Measurements from ENCODE around the gene UMODL1.

UMODL1 gene

DNA sequence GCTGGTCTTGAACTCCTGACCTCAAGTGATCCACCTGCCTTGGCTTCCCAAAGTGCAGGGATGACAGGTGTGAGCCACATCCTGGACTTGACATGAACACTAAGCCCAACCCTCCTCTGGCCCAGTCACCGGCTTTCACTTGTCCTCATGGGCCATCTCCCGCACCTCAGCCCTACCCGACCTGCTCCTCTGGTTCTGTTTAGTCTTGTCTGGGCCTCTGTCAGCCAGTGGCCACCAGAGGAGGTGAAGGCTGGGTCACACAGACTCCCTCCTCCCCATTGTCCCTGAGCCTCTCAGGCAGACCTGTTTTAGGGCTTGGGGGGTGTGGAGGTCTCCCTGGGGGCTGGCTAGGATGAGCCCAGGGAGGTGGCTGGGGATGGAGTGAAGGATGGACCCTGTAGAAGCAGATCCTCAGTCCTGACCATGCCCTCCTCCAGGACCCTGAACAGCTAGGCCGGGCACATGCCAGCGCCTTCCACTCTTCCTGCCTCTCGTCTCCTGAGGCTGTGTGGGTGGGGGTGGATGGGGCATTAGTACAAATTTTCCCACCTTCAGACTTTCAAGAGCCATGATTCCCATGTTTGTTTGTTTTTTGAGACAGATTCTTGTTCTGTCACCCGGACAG lies 26.1 kb upstream of the UMODL1 start:
- Histone ChIP-seq H2BK12ac (ENCODE audit: low read length in 2 of 2) (peak overlapping the region; percentile 75), H3K9ac (ENCODE audit: low read length) (no peak overlapping the region), H4K8ac (ENCODE audit: low read length) (peak overlapping the region; percentile 55), H2BK5ac (ENCODE audit: low read depth, low read length, poor library complexity, severe bottlenecking) (no peak overlapping the region), H2BK120ac (ENCODE audit: low read depth, low read length) (no peak overlapping the region), H3K4me2 (ENCODE audit: low read length, poor library complexity, severe bottlenecking) (no peak overlapping the region), H3K9me3 (ENCODE audit: control insufficient read depth, low read length) (no peaks in the 10 kb centered on the region), H3K4me1 (ENCODE audit: control insufficient read depth, insufficient read depth, low read depth, low read length) (peaks cover 29% of the 10 kb centered on the region), H3K23ac (ENCODE audit: low read length in 2 of 2) (no peak overlapping the region), H3K4ac (ENCODE audit: low read depth in 1 of 2, low read length in 2 of 2) (peak overlapping the region in 1 of 2 experiments; percentile 15), H4K91ac (ENCODE audit: low read length) (peak overlapping the region; percentile 30), H3K4me3 (ENCODE audit: insufficient read depth in 1 of 2, low read depth in 1 of 2, low read length in 2 of 2) (no peak overlapping the region), H2AK5ac (ENCODE audit: low read length, severe bottlenecking) (no peak overlapping the region), H3K27ac (ENCODE audit: low read length, poor library complexity, severe bottlenecking) (no peak overlapping the region), H3K14ac (ENCODE audit: low read length in 2 of 2) (no peak overlapping the region), H3K18ac (ENCODE audit: low read depth in 1 of 2, low read length in 2 of 2) (peak overlapping the region in 1 of 2 experiments; percentile 0), H3K36me3 (ENCODE audit: control insufficient read depth in 1 of 2, insufficient read depth in 2 of 2, low read depth in 1 of 2, low read length in 2 of 2) (no peaks in the 10 kb centered on the region), H2BK15ac (ENCODE audit: low read depth, poor library complexity, severe bottlenecking) (peak overlapping the region; percentile 6), H3K27me3 (ENCODE audit: control insufficient read depth in 1 of 2, insufficient read depth in 1 of 2, low read length in 2 of 2) (peaks cover 0 to 11% of the 10 kb centered on the region in 2 experiments), H2AFZ (ENCODE audit: low read depth, low read length) (no peak overlapping the region), H3K79me1 (replicated peaks; ENCODE audit: low read length, poor library complexity, severe bottlenecking) (no peaks in the 10 kb centered on the region)
- DNase-seq = no peak
- 84% methylated on average over 4 of the region's 7 CpGs for WGBS

DNA sequence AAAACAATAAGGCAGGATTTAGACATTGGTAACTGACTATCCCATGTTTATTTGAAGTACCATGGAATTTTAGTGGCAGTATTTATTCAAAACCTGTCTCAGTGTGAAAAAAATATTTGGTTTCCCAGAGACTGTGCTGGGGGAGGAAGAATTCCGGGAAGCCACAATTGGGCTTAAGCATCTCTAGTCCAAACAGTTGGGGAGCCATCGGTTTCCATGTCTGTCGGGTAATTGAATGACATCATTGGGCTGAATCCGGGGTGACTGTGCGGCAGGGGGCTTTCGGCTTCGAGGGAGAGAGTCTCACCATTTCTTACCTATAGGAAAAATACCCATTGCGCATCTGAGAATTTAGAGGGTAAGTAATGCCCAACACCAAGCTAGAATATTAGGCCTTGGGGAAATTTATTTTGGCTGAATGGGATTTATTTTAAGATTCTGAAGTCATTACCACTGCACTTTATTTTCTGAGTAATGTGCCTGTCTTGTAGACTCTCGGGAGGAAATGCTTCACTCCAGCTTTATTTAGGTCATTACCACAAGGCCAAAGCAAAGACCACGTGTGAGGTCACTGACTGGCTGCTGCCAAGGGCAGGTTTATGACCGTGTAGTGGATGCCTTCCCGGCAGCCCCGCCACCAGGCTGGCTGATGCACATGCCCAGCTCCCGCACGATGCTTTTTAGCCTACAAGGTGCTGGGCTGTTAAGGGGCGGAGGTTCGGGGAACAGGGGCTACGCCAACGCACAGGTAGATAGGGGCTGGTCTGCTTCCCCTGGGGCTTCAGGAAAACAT lies 23.1 kb upstream of the UMODL1 start:
- Histone ChIP-seq H3K27me3 (ENCODE audit: control insufficient read depth in 1 of 2, insufficient read depth in 1 of 2, low read length in 2 of 2) (peaks cover 0 to 12% of the 10 kb centered on the region in 2 experiments), H4K91ac (ENCODE audit: low read length) (peak overlapping the region; percentile 89), H3K79me1 (replicated peaks; ENCODE audit: low read length, poor library complexity, severe bottlenecking) (no peaks in the 10 kb centered on the region), H3K4me2 (ENCODE audit: low read length, poor library complexity, severe bottlenecking) (no peak overlapping the region), H3K18ac (ENCODE audit: low read depth in 1 of 2, low read length in 2 of 2) (peak overlapping the region; percentile 63 to 87), H2BK12ac (ENCODE audit: low read length in 2 of 2) (peak overlapping the region in 1 of 2 experiments; percentile 85), H3K4me1 (ENCODE audit: control insufficient read depth, insufficient read depth, low read depth, low read length) (peaks cover 11% of the 10 kb centered on the region), H3K9me3 (ENCODE audit: control insufficient read depth, low read length) (peaks cover 8% of the 10 kb centered on the region), H3K14ac (ENCODE audit: low read length in 2 of 2) (no peak overlapping the region), H3K36me3 (ENCODE audit: control insufficient read depth in 1 of 2, insufficient read depth in 2 of 2, low read depth in 1 of 2, low read length in 2 of 2) (no peaks in the 10 kb centered on the region), H2BK15ac (ENCODE audit: low read depth, poor library complexity, severe bottlenecking) (no peak overlapping the region), H3K23ac (ENCODE audit: low read length in 2 of 2) (no peak overlapping the region), H3K9ac (ENCODE audit: low read length) (peak overlapping the region; percentile 72), H2BK5ac (ENCODE audit: low read depth, low read length, poor library complexity, severe bottlenecking) (no peak overlapping the region), H2BK120ac (ENCODE audit: low read depth, low read length) (peak overlapping the region; percentile 90), H2AFZ (ENCODE audit: low read depth, low read length) (no peak overlapping the region), H3K4me3 (ENCODE audit: insufficient read depth in 1 of 2, low read depth in 1 of 2, low read length in 2 of 2) (no peak overlapping the region), H4K8ac (ENCODE audit: low read length) (peak overlapping the region; percentile 69), H2AK5ac (ENCODE audit: low read length, severe bottlenecking) (no peak overlapping the region), H3K4ac (ENCODE audit: low read depth in 1 of 2, low read length in 2 of 2) (peak overlapping the region; percentile 42 to 67), H3K27ac (ENCODE audit: low read length, poor library complexity, severe bottlenecking) (peak overlapping the region; percentile 14)
- DNase-seq = peak; percentile 99
- 37% methylated on average over 17 of the region's 19 CpGs for WGBS

DNA sequence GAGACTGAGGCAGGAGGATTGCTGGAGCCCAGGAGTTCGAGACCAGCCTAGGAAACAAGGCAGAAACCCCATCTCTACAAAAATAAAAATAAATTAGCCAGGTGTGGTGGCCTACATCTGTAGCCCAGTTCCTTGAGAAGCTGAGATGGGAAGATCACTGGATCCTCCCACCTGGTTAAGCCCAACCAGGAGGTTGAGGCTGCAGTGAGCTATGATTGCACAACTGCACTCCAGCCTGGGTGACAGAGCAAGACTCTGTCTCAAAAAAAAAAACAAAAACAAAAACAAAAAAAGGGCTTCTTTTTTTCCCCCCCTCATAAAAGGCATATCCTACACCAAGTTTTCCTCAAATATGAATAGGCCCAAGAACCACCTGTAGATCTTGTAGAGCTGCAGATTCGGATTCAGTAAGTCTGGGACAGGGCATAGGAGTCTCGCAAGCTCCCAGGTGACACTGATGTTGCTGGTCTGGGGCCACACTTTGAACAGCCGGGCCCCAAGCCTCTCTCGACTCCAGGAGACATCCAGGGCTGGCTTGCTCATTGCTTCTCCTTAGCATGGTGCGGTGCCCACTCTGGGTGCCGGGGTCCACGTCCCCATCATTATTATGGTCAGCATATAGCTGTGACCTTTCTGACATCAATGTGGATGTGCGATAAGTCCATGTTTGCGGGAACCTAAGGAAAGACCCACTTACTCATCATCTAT lies 22.1 kb upstream of the UMODL1 start:
- Histone ChIP-seq H4K91ac (ENCODE audit: low read length) (no peak overlapping the region), H3K27me3 (ENCODE audit: control insufficient read depth in 1 of 2, insufficient read depth in 1 of 2, low read length in 2 of 2) (peaks cover 0 to 8% of the 10 kb centered on the region in 2 experiments), H3K14ac (ENCODE audit: low read length in 2 of 2) (no peak overlapping the region), H2BK12ac (ENCODE audit: low read length in 2 of 2) (peak overlapping the region in 1 of 2 experiments; percentile 76), H2AFZ (ENCODE audit: low read depth, low read length) (no peak overlapping the region), H4K8ac (ENCODE audit: low read length) (no peak overlapping the region), H3K23ac (ENCODE audit: low read length in 2 of 2) (no peak overlapping the region), H3K4me2 (ENCODE audit: low read length, poor library complexity, severe bottlenecking) (no peak overlapping the region), H3K79me1 (replicated peaks; ENCODE audit: low read length, poor library complexity, severe bottlenecking) (no peaks in the 10 kb centered on the region), H3K4me1 (ENCODE audit: control insufficient read depth, insufficient read depth, low read depth, low read length) (peaks cover 11% of the 10 kb centered on the region), H3K18ac (ENCODE audit: low read depth in 1 of 2, low read length in 2 of 2) (peak overlapping the region; percentile 63 to 87), H3K27ac (ENCODE audit: low read length, poor library complexity, severe bottlenecking) (no peak overlapping the region), H2BK5ac (ENCODE audit: low read depth, low read length, poor library complexity, severe bottlenecking) (no peak overlapping the region), H2AK5ac (ENCODE audit: low read length, severe bottlenecking) (no peak overlapping the region), H3K9ac (ENCODE audit: low read length) (no peak overlapping the region), H2BK120ac (ENCODE audit: low read depth, low read length) (peak overlapping the region; percentile 90), H3K36me3 (ENCODE audit: control insufficient read depth in 1 of 2, insufficient read depth in 2 of 2, low read depth in 1 of 2, low read length in 2 of 2) (no peaks in the 10 kb centered on the region), H2BK15ac (ENCODE audit: low read depth, poor library complexity, severe bottlenecking) (peak overlapping the region; percentile 12), H3K9me3 (ENCODE audit: control insufficient read depth, low read length) (peaks cover 13% of the 10 kb centered on the region), H3K4me3 (ENCODE audit: insufficient read depth in 1 of 2, low read depth in 1 of 2, low read length in 2 of 2) (no peak overlapping the region), H3K4ac (ENCODE audit: low read depth in 1 of 2, low read length in 2 of 2) (peak overlapping the region in 1 of 2 experiments; percentile 67)
- no peak for DNase-seq
- WGBS = 93% methylated on average over 8 of the region's 10 CpGs

Data from mesenchymal stem cell (in vitro differentiated cells and primary cell).